Fibroblast of peridontal ligament (primary cell): ENCODE measurements around the gene LRRN3.

Experiments
- DNase-seq: peaks from one replicate; pipeline ENCODE4 v3.0.0-alpha.2; 2010; ENCODE audit errors: extremely low read depth

The LRRN3 gene

GRCh38 chr7:111077001-111077400 lies 13.9 kb upstream of the LRRN3 start:
- no peak for DNase-seq

DNA sequence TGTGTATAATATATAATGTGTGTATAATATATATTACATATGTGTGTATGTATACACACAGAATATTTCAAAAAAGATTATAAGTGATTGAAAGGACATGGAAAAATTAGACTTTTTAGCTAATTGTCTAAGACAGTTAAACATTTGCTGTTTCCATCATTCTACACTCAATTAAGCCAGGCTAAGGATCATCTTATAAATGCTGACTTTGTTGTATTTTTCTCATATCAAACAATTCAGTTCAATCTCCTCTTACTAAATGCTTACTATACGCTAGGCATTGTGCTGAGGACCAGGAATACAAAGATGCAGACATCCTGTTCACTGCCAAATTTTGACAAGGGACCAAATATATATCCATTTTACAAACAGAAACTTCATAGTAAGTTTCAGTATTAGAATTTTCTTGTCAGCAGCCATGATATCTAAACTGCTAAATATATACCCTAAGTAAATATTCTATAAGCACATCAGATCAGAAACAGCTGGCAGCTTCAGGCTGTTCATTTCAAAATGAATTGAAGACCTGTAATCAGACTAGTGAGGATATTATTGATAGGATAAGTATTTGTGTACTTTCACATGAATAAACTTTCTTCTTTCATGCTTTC lies 10.3 kb upstream of the LRRN3 start:
- DNase-seq = no peak

DNA sequence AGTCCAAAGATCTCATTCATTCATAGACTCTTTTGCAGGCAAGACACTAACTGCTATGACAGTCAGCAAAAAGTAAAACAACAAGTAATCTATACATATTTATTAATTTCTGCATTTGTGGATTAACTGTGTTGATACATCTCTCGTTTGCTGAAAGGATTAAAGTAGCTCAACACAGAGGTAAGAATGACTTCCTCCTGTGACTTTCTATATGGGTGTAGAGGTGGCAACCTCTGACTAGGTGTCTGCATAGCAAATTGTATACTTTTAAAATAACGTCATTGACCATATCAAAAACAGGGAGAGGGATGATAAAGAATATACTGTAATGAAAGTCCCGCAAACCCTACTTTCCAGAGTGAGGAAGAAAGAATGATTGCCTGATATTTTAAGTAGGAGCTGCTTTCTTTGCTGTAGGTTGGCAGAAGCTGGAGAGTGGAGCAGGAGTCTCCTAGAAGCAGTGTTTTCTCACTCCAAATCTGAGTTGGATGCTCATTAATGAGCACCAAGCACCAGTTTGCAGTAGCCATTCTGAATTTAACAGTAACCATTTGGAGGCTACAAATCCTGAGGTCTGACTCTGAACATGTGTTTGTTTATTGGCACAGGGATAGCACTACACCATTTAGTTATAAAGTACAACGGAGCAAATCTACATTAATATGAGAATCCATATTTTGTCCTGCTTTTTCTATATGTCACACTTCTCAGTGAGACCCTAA lies 9.2 kb upstream of the LRRN3 start:
- DNase-seq = no peak

- DNase-seq = peak; percentile 52
Observed at GRCh38 chr7:111082351-111082750, 8.6 kb upstream of the LRRN3 start.

DNA sequence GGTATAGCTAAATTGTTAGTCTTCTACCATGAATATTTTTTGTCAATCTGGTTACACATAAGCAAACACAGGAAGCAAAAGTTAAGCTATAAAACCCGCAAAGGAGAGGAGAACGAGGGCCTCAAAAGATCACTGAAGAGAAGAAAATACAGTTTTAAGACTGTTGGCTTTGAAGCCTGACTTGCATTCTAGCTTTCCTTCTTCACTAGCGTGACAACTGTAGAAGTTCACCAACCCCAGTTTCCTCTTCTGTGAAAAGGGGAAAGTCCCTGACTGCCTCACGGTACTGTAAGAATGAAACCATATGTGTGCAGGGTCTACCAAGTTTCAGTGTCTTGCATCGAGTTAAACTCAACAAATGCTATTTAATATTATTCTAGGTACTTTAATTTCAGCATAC lies 7.5 kb upstream of the LRRN3 start:
- DNase-seq = peak; percentile 54

DNA sequence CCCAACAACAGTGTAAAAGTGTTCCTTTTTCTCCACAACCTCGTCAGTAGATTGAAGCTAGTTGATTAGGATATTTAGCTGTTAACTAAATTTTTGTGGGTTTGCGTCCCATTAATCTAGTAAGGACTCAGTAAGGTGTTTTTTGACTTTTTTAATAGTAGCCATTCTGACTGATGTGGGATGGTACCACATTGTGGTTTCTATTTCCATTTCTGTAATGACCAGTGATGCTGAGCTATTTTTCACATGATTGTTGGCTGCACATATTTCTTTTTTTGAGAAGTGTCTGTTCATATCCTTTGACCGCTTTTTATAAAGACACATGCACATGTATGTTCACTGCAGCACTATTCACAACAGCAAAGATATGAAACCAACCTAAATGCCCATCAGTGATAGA lies 5.6 kb upstream of the LRRN3 start:
- DNase-seq = no peak

DNA sequence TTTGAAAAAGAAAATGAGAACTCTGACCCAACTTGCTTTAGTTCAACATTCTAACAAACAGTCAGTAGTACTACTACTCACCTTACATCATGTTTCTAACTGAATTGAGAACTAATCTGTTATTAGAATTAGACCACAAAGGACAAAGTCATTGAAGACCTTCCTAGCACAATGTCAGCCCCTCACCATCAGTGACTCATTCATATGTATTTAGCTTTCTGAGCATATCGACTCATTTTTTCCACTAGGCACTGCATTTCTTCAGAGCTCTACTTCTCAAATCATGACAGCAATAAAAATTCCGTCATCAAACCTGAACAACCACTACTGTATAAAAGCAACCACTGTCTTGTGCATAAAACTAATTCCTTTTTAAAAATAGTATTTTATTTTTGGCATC lies 4.4 kb upstream of the LRRN3 start:
- no peak for DNase-seq

GRCh38 chr7:111088328-111088727 lies 2.6 kb upstream of the LRRN3 start:
- DNase-seq = no peak

- DNase-seq = peak; percentile 77
Observed at GRCh38 chr7:111089822-111090426, 1.0 kb upstream of the LRRN3 start.

DNA sequence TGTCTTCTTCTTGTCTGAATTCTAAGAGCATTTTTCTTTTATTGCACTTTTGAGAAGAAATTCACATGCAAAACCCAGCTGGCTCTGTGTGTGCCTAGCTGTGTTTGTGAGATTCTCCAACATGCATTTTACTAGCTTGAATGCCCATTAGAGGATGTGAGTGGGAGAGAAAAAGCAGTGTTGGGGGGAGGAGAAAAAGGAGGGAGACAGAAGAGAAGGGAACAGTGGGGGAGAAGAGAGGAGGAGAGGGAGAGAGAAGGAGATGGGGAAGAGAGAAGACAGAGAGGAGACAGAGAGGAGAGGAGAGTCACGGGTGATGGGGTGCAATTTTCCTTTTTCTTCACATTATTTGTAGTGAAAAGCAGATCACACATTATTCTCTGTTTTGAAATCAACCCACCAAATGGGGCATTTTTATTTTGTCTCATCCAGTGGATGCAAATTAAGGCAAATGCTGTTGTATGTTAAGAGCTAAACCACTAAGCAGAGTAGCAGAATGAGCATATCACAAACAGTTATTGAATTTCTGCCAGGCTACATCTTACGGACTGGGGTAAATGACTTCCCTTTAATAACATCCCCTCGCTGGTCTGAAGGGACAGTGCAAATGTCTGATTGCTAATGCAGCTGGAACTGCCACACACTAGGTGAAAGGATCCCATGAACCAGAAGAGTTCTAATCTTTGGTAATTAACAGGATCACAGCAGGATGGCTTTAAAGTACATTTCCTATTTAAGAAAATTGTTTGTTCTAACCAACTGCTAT lies 849 bp downstream of the LRRN3 start:
- DNase-seq = no peak

DNA sequence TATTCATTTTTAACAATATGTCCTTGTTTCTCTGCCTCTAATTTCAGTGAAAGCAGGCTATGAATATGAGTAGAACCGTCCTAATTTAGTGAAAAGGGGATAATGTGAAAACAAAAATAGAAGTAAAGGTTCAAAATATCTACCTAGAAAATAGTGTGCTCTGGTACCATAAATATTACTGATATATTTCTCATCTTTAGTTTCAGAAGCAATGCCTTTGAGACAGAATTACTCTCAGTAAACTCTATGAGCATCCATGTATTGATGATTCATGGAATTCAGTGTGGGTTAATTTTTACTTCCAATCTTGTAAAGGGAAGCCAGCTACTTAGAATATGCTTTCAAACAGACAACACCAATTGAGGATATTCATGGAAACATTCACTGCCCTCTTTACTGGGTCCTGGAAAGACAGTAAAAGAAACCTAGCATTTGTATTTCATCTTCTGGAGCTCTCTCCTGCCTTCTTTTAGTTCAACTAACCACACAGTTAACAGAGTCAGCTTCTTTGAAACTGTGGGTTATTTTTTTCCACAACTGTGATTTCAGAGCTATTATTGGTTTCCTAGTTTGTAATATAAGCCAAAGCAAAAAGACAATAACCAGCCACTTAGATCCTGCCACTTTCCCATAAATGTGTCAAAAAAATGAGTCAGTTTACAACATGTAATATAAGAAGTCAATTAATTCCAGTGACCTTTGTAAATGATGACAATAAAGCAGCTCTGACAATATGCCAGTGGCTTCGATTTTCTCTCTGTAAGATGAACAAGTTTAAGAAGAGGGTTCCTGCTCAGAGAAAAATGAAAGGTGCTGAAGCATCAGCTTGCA lies 1.7 kb downstream of the LRRN3 start:
- DNase-seq = no peak

DNA sequence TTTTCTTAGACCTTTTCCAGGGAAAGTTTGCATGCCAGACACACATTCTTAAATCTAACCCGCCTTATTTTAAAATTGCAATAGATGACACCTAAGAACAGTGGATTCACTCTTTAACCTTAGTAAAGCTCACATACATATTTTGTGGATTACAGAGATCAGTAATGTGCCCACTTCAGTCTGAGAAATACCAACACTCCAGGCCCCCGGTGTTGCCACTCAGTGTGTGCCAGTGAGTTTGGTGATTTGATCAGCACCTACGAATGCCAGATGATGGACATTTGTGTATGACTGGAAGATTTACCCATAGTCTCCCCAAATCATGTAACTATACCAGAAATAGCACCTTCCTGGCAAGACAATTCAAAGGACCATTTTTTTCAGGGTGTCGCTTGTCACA lies 2.6 kb downstream of the LRRN3 start:
- no peak for DNase-seq

GRCh38 chr7:111094419-111094818 lies 3.5 kb downstream of the LRRN3 start:
- no peak for DNase-seq

- DNase-seq = no peak
Observed at GRCh38 chr7:111096997-111097396, 6.1 kb downstream of the LRRN3 start.

- DNase-seq = no peak
Observed at GRCh38 chr7:111098011-111098925, 7.3 kb downstream of the LRRN3 start.

DNA sequence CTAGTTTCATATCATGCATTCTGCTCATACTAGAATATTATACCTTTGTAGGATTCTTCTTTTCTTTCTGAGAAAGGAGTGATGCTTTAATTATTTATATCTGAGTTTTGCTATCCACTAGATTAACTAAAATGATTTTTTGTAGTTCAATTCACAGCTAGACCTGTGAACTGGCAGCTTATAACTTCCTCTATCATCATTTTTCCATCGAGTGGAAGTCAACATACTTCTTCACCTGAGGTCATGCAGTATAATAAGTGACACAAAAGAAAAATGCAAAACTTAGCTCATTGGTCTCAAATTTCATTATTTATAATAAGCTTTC lies 8.0 kb downstream of the LRRN3 start:
- no peak for DNase-seq

- DNase-seq = no peak
Observed at GRCh38 chr7:111101856-111102646, 11.1 kb downstream of the LRRN3 start.

DNA sequence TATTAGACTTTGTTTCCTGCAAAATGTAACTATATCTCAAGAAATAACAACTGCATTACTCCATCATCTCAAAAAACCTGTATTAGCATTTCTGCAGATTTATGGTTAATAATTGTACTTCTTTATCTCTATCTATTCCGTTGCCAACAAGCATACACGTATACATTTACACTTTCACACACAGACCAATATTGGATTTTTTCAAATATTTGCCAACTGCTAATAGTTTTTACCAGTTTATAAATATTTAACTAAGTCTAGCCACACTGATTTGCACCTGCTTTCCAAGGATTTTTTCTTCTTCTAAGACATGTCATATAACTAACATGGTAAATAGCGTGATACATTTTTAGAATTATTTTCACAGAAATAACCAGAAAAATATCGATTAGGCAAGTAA lies 12.2 kb downstream of the LRRN3 start:
- no peak for DNase-seq

DNA sequence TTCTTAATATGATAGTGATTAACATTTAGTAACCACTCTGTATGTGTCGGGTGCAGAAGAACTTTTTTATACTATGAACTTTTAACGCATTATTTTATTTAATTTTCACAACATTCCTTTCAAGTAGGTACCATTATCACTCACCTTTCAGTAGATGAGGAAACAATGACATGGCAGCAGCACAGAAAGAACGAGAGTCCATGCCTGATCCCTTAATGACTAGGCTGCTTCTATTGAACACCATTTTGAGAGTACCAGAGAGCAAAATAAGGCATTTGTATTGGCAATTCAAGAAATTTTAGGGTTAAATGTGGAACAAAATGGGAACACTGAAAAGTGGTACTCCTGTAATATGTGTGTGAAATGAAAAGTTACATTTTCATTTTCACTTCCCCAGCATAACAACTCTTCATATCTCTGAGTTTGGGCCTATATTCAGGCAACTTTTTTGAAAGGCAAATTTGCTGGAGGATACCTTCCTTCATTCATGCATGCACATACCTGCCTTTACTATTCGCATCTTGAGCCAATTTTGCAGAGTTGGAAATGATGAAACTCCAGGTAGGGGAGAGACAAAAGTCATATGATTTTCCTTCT lies 12.8 kb downstream of the LRRN3 start:
- no peak for DNase-seq

DNA sequence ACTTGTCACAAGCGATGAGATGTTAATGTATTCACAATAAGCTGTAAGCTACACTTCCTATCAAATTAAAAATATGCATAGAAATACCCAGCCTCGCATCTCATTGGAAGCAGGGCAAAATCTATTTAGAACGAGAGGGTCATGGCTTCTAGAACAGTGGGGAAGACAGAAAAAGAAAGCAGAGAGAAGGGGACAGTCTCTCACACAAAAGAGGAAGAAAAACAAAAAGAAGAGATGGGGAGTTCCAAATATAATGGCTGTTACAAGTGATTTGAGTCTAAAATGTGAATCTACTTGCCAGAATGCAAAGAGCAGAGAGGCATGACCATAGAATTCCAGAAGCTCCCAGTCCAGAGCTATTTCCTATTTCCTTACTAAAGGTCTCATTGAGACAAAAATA lies 13.8 kb downstream of the LRRN3 start:
- no peak for DNase-seq
